ENCODE measurements around the gene UGT1A6.
"Not testable (repeated sequence)": the region's sequence is repeated elsewhere in the genome, so short reads cannot be mapped to it uniquely, and the experiment has no call there.

UGT1A6 gene

GRCh38 chr2:233692648-233693047 lies at the start of gene UGT1A6:
TSS of gene UGT1A6 (plus strand) at chr2:233692890. CDS start at chr2:233693005, 115 bp downstream.
- in situ Hi-C loops (cut with MboI; ENCODE audit: low sequenced_read_pairs): no loop called here

GRCh38 chr2:233643128-233643527 lies 49.6 kb upstream of the UGT1A6 start:
- in situ Hi-C loops (cut with MboI; ENCODE audit: low sequenced_read_pairs): no loop called here

GRCh38 chr2:233646033-233646432 lies 46.7 kb upstream of the UGT1A6 start:
- in situ Hi-C loops (cut with MboI; ENCODE audit: low sequenced_read_pairs): not testable (repeated sequence)

GRCh38 chr2:233650981-233651380 lies 41.7 kb upstream of the UGT1A6 start:
- in situ Hi-C loops (cut with MboI; ENCODE audit: low sequenced_read_pairs): no loop called here

- in situ Hi-C loops (cut with MboI; ENCODE audit: low sequenced_read_pairs): no loop called here
These were observed 41.3 kb upstream of the UGT1A6 start for GRCh38 chr2:233651430-233651829.

GRCh38 chr2:233654501-233654900 lies 38.2 kb upstream of the UGT1A6 start:
- in situ Hi-C loops (cut with MboI; ENCODE audit: low sequenced_read_pairs): no loop called here

- in situ Hi-C loops (cut with MboI; ENCODE audit: low sequenced_read_pairs): no loop called here
These were observed 37.6 kb upstream of the UGT1A6 start for GRCh38 chr2:233655043-233655442.

- in situ Hi-C loops (cut with MboI; ENCODE audit: low sequenced_read_pairs): not testable (repeated sequence)
These were observed 36.7 kb upstream of the UGT1A6 start for GRCh38 chr2:233655943-233656342.

- in situ Hi-C loops (cut with MboI; ENCODE audit: low sequenced_read_pairs): no loop called here
These were observed 36.2 kb upstream of the UGT1A6 start for GRCh38 chr2:233656443-233656842.

GRCh38 chr2:233658610-233659009 lies 34.1 kb upstream of the UGT1A6 start:
- in situ Hi-C loops (cut with MboI; ENCODE audit: low sequenced_read_pairs): no loop called here

- in situ Hi-C loops (cut with MboI; ENCODE audit: low sequenced_read_pairs): no loop called here
These were observed 28.8 kb upstream of the UGT1A6 start for GRCh38 chr2:233663911-233664310.

GRCh38 chr2:233668605-233669260 lies 24.0 kb upstream of the UGT1A6 start:
- in situ Hi-C loops (cut with MboI; ENCODE audit: low sequenced_read_pairs): no loop called here

- in situ Hi-C loops (cut with MboI; ENCODE audit: low sequenced_read_pairs): no loop called here
These were observed 21.2 kb upstream of the UGT1A6 start, which contains the start of gene UGT1A9 for GRCh38 chr2:233671290-233672161. TSS of gene UGT1A9 (plus strand) at chr2:233671898. CDS start at chr2:233671935, 37 bp downstream.

GRCh38 chr2:233672886-233673285 lies 19.8 kb upstream of the UGT1A6 start:
- in situ Hi-C loops (cut with MboI; ENCODE audit: low sequenced_read_pairs): no loop called here

- in situ Hi-C loops (cut with MboI; ENCODE audit: low sequenced_read_pairs): no loop called here
These were observed 18.8 kb upstream of the UGT1A6 start for GRCh38 chr2:233673896-233674295.

- in situ Hi-C loops (cut with MboI; ENCODE audit: low sequenced_read_pairs): no loop called here
These were observed 18.4 kb upstream of the UGT1A6 start for GRCh38 chr2:233674314-233674713.

GRCh38 chr2:233674995-233675394 lies 17.7 kb upstream of the UGT1A6 start:
- in situ Hi-C loops (cut with MboI; ENCODE audit: low sequenced_read_pairs): no loop called here

GRCh38 chr2:233676046-233676445 lies 16.6 kb upstream of the UGT1A6 start:
- in situ Hi-C loops (cut with MboI; ENCODE audit: low sequenced_read_pairs): no loop called here

- in situ Hi-C loops (cut with MboI; ENCODE audit: low sequenced_read_pairs): no loop called here
These were observed 13.5 kb upstream of the UGT1A6 start for GRCh38 chr2:233679196-233679595.

- in situ Hi-C loops (cut with MboI; ENCODE audit: low sequenced_read_pairs): no loop called here
These were observed 12.2 kb upstream of the UGT1A6 start for GRCh38 chr2:233680361-233681045.

GRCh38 chr2:233681521-233682099 lies 11.1 kb upstream of the UGT1A6 start, which contains the start of gene UGT1A7:
TSS of gene UGT1A7 (plus strand) at chr2:233681901. CDS start at chr2:233681938, 37 bp downstream.
- in situ Hi-C loops (cut with MboI; ENCODE audit: low sequenced_read_pairs): no loop called here
